Uterus (tissue), 4 donors: ENCODE measurements around the gene TRAF5. TPM values are rescaled to one million over a fixed set of nuclear protein-coding genes. Genes with fewer than 3 reads are reported as not detected.
"Not testable (repeated sequence)": the region's sequence is repeated elsewhere in the genome, so short reads cannot be mapped to it uniquely, and the experiment has no call there.

Experiments used
- DNase-seq, 2 donors: peaks; one replicate each; pipeline ENCODE4 v3.0.0-alpha.2; 2019 to 2020
- H3K27ac ChIP-seq, 2 donors: fragments of 200-600 bp; sonication (generic); 1 replicate in 1 of 2; 2 replicates in 1 of 2; pipeline ENCODE4 v1.5.1; 2016 to 2018
- H3K27me3 ChIP-seq, 2 donors: fragments of 200-600 bp; sonication (generic); one replicate each; pipeline ENCODE4 v1.5.1; 2018 to 2019; ENCODE audit warnings: control low read depth in 1 of 2
- H3K36me3 ChIP-seq, 2 donors: fragments of 200-600 bp; sonication (generic); one replicate each; pipeline ENCODE4 v1.5.1; 2019; ENCODE audit warnings: control low read depth in 1 of 2
- H3K4me1 ChIP-seq, 2 donors: fragments of 200-600 bp; sonication (generic); one replicate each; pipeline ENCODE4 v1.5.1; 2018 to 2019; ENCODE audit warnings: control low read depth in 1 of 2
- H3K4me3 ChIP-seq, 2 donors: fragments of 200-600 bp; sonication (generic); 1 replicate in 1 of 2; 2 replicates in 1 of 2; pipeline ENCODE4 v1.5.1; 2018 to 2019; ENCODE audit warnings: mild to moderate bottlenecking in 1 of 2
- H3K9me3 ChIP-seq, 2 donors: fragments of 200-600 bp; sonication (generic); one replicate each; pipeline ENCODE4 v1.5.1; 2019; ENCODE audit warnings: control low read depth in 1 of 2
- CTCF ChIP-seq, 4 experiments: fragments of 200-600 bp in 2 of 4; fragments of 450-650 bp in 2 of 4; sonication (generic) in 2 of 4; IDR thresholded peaks; one replicate each; pipeline ENCODE4 v1.5.1; 2016 to 2019; ENCODE audit warnings: antibody characterized with exemption in 4 of 4, mild to moderate bottlenecking in 2 of 4, moderate library complexity in 1 of 4
- POLR2A ChIP-seq, 2 donors: fragments of 450-650 bp; IDR thresholded peaks; one replicate each; pipeline ENCODE4 v1.6.1; 2016; ENCODE audit warnings: antibody characterized with exemption in 2 of 2, mild to moderate bottlenecking in 1 of 2, moderate library complexity in 1 of 2
- intact Hi-C: fragments of 100-400 bp; cut with DNase I; formaldehyde crosslinking; loops from one replicate; pipeline ENCODE4 v1.15.1; 2023; ENCODE audit warnings: low total_unique reads
- total RNA-seq, 4 donors: library from RNA; depleted of rRNA in 3 of 4; stranded (reverse); fragments of >200 nt in 3 of 4; gene quantifications; one replicate each; pipeline versions ENCODE4 v1.1.0 to v1.2.4, GENCODE V29; 2014 to 2023
- donor health status: DM: yes; HTN: yes; CAD: no.

Gene TRAF5
- total RNA-seq, 4 donors from 2014 or later = 17.1 to 98.6 (median 53.3) TPM

GRCh38 chr1:211407749-211408148 lies 81.1 kb downstream of the TRAF5 start:
- H3K9me3 ChIP-seq, H3K27ac ChIP-seq, intact Hi-C loops, H3K36me3 ChIP-seq, H3K4me1 ChIP-seq, H3K4me3 ChIP-seq, H3K27me3 ChIP-seq, DNase-seq: not testable (repeated sequence)

GRCh38 chr1:211411639-211412038 lies 85.0 kb downstream of the TRAF5 start:
- H3K4me3 ChIP-seq = no peak overlapping the region
- no peaks in the 10 kb centered on the region for H3K9me3 ChIP-seq
- intact Hi-C loops = no loop called here
- H3K4me1 ChIP-seq = no peaks in the 10 kb centered on the region
- H3K27ac ChIP-seq = no peak overlapping the region
- no peaks in the 10 kb centered on the region for H3K27me3 ChIP-seq
- no peaks in the 10 kb centered on the region for H3K36me3 ChIP-seq
- DNase-seq = no peak
- TF ChIP-seq CTCF (IDR thresholded peaks at IDR 0.05) = no peak
- no peak for TF ChIP-seq POLR2A (IDR thresholded peaks at IDR 0.05)

- intact Hi-C loops = no loop called here
- Histone ChIP-seq H3K4me1 (no peaks in the 10 kb centered on the region), H3K27me3 (no peaks in the 10 kb centered on the region), H3K36me3 (no peaks in the 10 kb centered on the region), H3K27ac (no peak overlapping the region), H3K4me3 (no peak overlapping the region), H3K9me3 (no peaks in the 10 kb centered on the region)
- TF ChIP-seq POLR2A (IDR thresholded peaks at IDR 0.05) (no peak), CTCF (IDR thresholded peaks at IDR 0.05) (no peak)
- DNase-seq = no peak
Measured at GRCh38 chr1:211415700-211416099, 89.1 kb downstream of the TRAF5 start.

- H3K27ac ChIP-seq = peak overlapping the region in 1 of 2 donors; percentile 10
- peak in 1 of 2 donors; percentile 17 for DNase-seq
- peak in 1 of 4 experiments; percentile 11 for TF ChIP-seq CTCF (IDR thresholded peaks at IDR 0.05)
- H3K36me3 ChIP-seq, intact Hi-C loops, H3K4me1 ChIP-seq, H3K9me3 ChIP-seq, H3K27me3 ChIP-seq: not testable (repeated sequence)
- H3K4me3 ChIP-seq = peak overlapping the region in 1 of 2 donors; percentile 45
Measured at GRCh38 chr1:211416246-211416627, 89.6 kb downstream of the TRAF5 start.

GRCh38 chr1:211416628-211417323 lies 90.1 kb downstream of the TRAF5 start:
- peak overlapping the region in 1 of 2 donors; percentile 45 for H3K4me3 ChIP-seq
- peak in 1 of 2 donors; percentile 19 for DNase-seq
- intact Hi-C loops, H3K9me3 ChIP-seq, H3K4me1 ChIP-seq, H3K27me3 ChIP-seq, H3K36me3 ChIP-seq: not testable (repeated sequence)
- H3K27ac ChIP-seq = peak overlapping the region; percentile 10 to 42

- DNase-seq = no peak
- intact Hi-C loops = no loop called here
- no peak overlapping the region for H3K4me3 ChIP-seq
- H3K9me3 ChIP-seq = no peaks in the 10 kb centered on the region
- H3K27ac ChIP-seq = no peak overlapping the region
- H3K36me3 ChIP-seq = no peaks in the 10 kb centered on the region
- H3K27me3 ChIP-seq = no peaks in the 10 kb centered on the region
- TF ChIP-seq POLR2A (IDR thresholded peaks at IDR 0.05) (no peak), CTCF (IDR thresholded peaks at IDR 0.05) (no peak)
- no peaks in the 10 kb centered on the region for H3K4me1 ChIP-seq
Measured at GRCh38 chr1:211420389-211420788, 93.8 kb downstream of the TRAF5 start.
